ENCODE results near the gene EMP2. TPM values are rescaled to one million over a fixed set of nuclear protein-coding genes. Genes with fewer than 3 reads are reported as not detected.

The EMP2 gene
- total RNA-seq, 5 donors from 2014 or later (not counting 1 experiment from before 2014, with no cell fraction given) = 0.30 to 0.98 (median 0.61) TPM; not detected in 2

DNA sequence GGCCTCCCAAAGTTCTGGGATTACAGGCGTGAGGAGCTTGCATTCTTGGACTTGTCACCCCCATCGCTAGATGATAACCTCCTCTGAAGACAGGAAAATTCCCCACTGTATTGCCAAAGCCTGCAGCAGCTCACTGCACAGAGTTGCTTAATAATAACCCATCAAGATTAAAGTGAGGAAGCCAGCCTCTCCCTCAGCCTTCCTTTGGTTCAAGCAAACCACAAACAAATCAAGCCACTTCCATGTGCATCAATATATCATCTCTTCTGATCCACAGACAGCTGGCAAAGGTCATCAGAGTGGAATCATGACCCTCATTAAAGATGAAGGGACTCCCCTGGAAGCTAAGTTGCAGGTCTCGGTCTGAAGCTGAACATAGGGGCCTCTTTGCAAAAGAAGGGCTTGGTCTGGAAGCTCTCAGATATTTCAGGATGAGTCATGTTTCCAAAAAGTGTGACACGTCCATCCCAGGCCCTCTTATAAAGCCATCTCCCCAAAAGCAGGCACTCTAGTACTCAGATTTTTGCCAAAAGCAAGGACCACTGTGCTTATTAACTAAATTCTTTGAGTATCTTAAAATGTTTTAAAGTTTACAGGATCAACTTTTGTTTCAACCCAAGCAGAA is 4.8 kb downstream of the EMP2 start:
- Histone ChIP-seq H3K27me3 (replicated peaks in 1 of 2; ENCODE audit: control insufficient read depth in 2 of 2, extremely low read depth in 1 of 2, insufficient read depth in 2 of 2, low read length in 1 of 2) (peaks cover 7 to 38% of the 10 kb centered on the region in 2 experiments), H3K27ac (ENCODE audit: low read length) (no peak overlapping the region), H3K36me3 (ENCODE audit: control insufficient read depth in 2 of 2, extremely low read depth in 1 of 2, insufficient read depth in 1 of 2, low read length in 1 of 2) (no peaks in the 10 kb centered on the region), H3K9me3 (no peaks in the 10 kb centered on the region), H3K4me1 (ENCODE audit: control insufficient read depth in 1 of 2, extremely low read depth in 1 of 2, insufficient read depth in 2 of 2, low read length in 2 of 2) (no peaks in the 10 kb centered on the region), H3K4me3 (ENCODE audit: control insufficient read depth in 1 of 2, extremely low read depth in 1 of 2, low read length in 1 of 2) (no peak overlapping the region)
- CTCF ChIA-PET = no interaction called here
- Mint-ChIP-seq H3K27me3 (peaks cover 23 to 29% of the 10 kb centered on the region in 2 donors), H3K4me1 (no peaks in the 10 kb centered on the region), H3K9me3 (no peaks in the 10 kb centered on the region), H3K27ac (no peak overlapping the region), H3K36me3 (no peaks in the 10 kb centered on the region), H3K4me3 (no peak overlapping the region)
- DNase-seq = no peak
- ATAC-seq (replicated peaks in 1 of 4) = no peak
- POLR2A ChIA-PET = interaction anchor here in 1 of 2 donors (0.6 kb wide), 1 partner anchor 23 kb away, joined by 10 read pairs; no protein-coding TSS in a partner anchor
- WGBS (ENCODE audit: insufficient coverage) = 45% methylated on average over 3 of the region's 4 CpGs

DNA sequence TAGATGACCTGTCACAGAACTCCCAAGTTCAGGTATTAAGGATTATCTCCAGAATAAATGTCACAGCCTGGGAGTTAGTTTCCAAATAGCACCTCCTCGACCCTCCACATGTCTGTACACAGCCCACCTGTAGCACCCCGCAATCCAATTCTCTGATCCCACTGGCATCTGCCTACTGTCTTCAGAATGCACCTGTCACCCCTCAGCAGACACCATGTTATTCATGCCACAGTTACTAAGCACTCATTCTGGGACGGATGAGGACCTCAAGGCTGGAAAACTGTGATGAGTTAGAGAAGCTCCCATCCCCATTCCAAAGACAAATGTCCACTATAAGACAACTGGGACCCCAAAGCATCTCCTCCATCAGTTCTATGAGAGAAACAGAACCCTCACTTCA is 7.8 kb downstream of the EMP2 start:
- ChIA-PET CTCF (no interaction called here), POLR2A (no interaction called here)
- no peak overlapping the region for H3K27ac Mint-ChIP-seq
- H3K4me1 Mint-ChIP-seq = no peaks in the 10 kb centered on the region
- no peak overlapping the region for H3K27ac ChIP-seq (ENCODE audit: low read length)
- DNase-seq (no peak), ATAC-seq (replicated peaks in 1 of 4) (no peak)
- H3K9me3 Mint-ChIP-seq = no peaks in the 10 kb centered on the region
- no peaks in the 10 kb centered on the region for H3K4me1 ChIP-seq (ENCODE audit: control insufficient read depth in 1 of 2, extremely low read depth in 1 of 2, insufficient read depth in 2 of 2, low read length in 2 of 2)
- H3K4me3 Mint-ChIP-seq = no peak overlapping the region
- 100% methylated on average over 1 of the region's 3 CpGs for WGBS (ENCODE audit: insufficient coverage)
- no peaks in the 10 kb centered on the region for H3K9me3 ChIP-seq
- no peaks in the 10 kb centered on the region for H3K36me3 ChIP-seq (ENCODE audit: control insufficient read depth in 2 of 2, extremely low read depth in 1 of 2, insufficient read depth in 1 of 2, low read length in 1 of 2)
- no peaks in the 10 kb centered on the region for H3K36me3 Mint-ChIP-seq
- no peak overlapping the region for H3K4me3 ChIP-seq (ENCODE audit: control insufficient read depth in 1 of 2, extremely low read depth in 1 of 2, low read length in 1 of 2)
- peaks cover 0 to 15% of the 10 kb centered on the region in 2 experiments for H3K27me3 ChIP-seq (replicated peaks in 1 of 2; ENCODE audit: control insufficient read depth in 2 of 2, extremely low read depth in 1 of 2, insufficient read depth in 2 of 2, low read length in 1 of 2)
- peaks cover 4 to 17% of the 10 kb centered on the region in 2 donors for H3K27me3 Mint-ChIP-seq

DNA sequence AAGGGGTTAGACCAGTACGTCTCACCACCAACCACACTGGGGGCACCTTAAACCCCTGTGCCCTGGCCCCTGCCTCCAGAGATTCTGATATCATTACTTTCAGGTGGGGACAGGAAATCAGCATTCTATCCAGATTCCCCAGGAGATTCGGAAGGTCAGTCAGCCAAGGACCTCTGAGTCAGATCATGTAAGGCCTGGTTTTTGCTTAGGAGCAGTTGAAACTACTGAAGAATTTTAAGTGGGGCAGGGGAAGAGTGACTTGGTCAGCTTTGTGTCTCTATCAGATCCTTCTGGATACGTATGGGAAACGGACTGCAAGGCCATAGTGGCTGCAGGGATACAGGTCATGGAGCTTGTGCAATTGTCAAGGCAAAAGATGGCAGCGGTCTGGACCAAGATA is 9.0 kb downstream of the EMP2 start:
- Histone ChIP-seq H3K9me3 (no peaks in the 10 kb centered on the region), H3K4me3 (ENCODE audit: control insufficient read depth in 1 of 2, extremely low read depth in 1 of 2, low read length in 1 of 2) (no peak overlapping the region), H3K27me3 (replicated peaks in 1 of 2; ENCODE audit: control insufficient read depth in 2 of 2, extremely low read depth in 1 of 2, insufficient read depth in 2 of 2, low read length in 1 of 2) (peaks cover 0 to 10% of the 10 kb centered on the region in 2 experiments), H3K4me1 (ENCODE audit: control insufficient read depth in 1 of 2, extremely low read depth in 1 of 2, insufficient read depth in 2 of 2, low read length in 2 of 2) (no peaks in the 10 kb centered on the region), H3K36me3 (ENCODE audit: control insufficient read depth in 2 of 2, extremely low read depth in 1 of 2, insufficient read depth in 1 of 2, low read length in 1 of 2) (no peaks in the 10 kb centered on the region), H3K27ac (ENCODE audit: low read length) (no peak overlapping the region)
- no peak overlapping the region for H3K4me3 Mint-ChIP-seq
- H3K36me3 Mint-ChIP-seq = no peaks in the 10 kb centered on the region
- POLR2A ChIA-PET = no interaction called here
- no peaks in the 10 kb centered on the region for H3K4me1 Mint-ChIP-seq
- DNase-seq (no peak), ATAC-seq (replicated peaks in 1 of 4) (no peak)
- H3K27ac Mint-ChIP-seq = no peak overlapping the region
- CTCF ChIA-PET = no interaction called here
- H3K9me3 Mint-ChIP-seq = no peaks in the 10 kb centered on the region
- peaks cover 5 to 15% of the 10 kb centered on the region in 2 donors for H3K27me3 Mint-ChIP-seq
- 44% methylated on average over 4 of the region's 5 CpGs for WGBS (ENCODE audit: insufficient coverage)

DNA sequence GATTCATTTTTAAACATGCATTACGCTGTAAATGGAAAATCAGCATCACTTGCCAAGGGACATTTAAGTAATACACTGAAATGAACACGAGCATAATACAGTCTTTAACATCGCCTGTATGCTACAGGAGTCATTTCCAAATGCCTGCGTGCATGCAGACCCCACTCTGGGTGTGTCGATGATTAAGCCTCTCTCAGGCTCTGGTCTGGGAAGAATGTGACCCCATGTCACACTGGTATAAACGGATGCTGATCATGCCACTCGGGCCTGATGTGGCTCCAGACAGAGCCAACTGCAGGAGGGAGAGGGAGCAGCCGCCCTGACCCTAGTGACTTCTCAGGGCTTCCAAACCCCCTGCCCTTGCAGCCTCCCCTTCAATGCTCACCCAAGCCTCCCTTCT is 10.8 kb downstream of the EMP2 start:
- ChIA-PET CTCF (no interaction called here), POLR2A (no interaction called here)
- Histone ChIP-seq H3K4me1 (ENCODE audit: control insufficient read depth in 1 of 2, extremely low read depth in 1 of 2, insufficient read depth in 2 of 2, low read length in 2 of 2) (no peaks in the 10 kb centered on the region), H3K9me3 (no peaks in the 10 kb centered on the region), H3K36me3 (ENCODE audit: control insufficient read depth in 2 of 2, extremely low read depth in 1 of 2, insufficient read depth in 1 of 2, low read length in 1 of 2) (no peaks in the 10 kb centered on the region), H3K27me3 (replicated peaks in 1 of 2; ENCODE audit: control insufficient read depth in 2 of 2, extremely low read depth in 1 of 2, insufficient read depth in 2 of 2, low read length in 1 of 2) (peaks cover 0 to 11% of the 10 kb centered on the region in 2 experiments), H3K4me3 (ENCODE audit: control insufficient read depth in 1 of 2, extremely low read depth in 1 of 2, low read length in 1 of 2) (no peak overlapping the region), H3K27ac (ENCODE audit: low read length) (no peak overlapping the region)
- Mint-ChIP-seq H3K36me3 (no peaks in the 10 kb centered on the region), H3K4me1 (no peaks in the 10 kb centered on the region), H3K27ac (no peak overlapping the region), H3K4me3 (no peak overlapping the region), H3K9me3 (no peaks in the 10 kb centered on the region), H3K27me3 (peaks cover 5 to 14% of the 10 kb centered on the region in 2 donors)
- DNase-seq = no peak
- ATAC-seq (replicated peaks in 1 of 4) = no peak
- 79% methylated on average over 5 of the region's 8 CpGs for WGBS (ENCODE audit: insufficient coverage)

DNA sequence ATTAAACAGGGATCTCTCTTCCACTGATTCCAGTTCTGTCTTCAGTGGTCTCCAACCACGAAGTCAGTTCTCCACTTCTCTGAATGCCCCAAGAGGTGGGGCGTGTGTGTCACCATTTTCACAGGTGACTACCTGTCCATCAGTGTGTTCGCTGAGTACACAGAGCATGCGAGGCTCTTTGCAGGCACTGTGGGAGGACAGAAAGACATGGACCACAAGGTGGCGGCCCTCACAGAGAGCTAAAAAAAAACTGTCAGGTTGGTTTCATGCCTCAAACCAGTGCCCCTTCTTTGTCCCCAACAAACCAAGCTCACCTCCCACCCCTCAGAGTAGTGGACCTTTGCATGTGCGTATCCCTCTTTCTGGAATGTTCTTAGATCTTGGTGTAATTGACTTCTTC is 13.8 kb downstream of the EMP2 start:
- H3K4me1 Mint-ChIP-seq = no peaks in the 10 kb centered on the region
- ChIA-PET POLR2A (no interaction called here), CTCF (no interaction called here)
- Histone ChIP-seq H3K27me3 (replicated peaks in 1 of 2; ENCODE audit: control insufficient read depth in 2 of 2, extremely low read depth in 1 of 2, insufficient read depth in 2 of 2, low read length in 1 of 2) (peaks cover 0 to 11% of the 10 kb centered on the region in 2 experiments), H3K36me3 (ENCODE audit: control insufficient read depth in 2 of 2, extremely low read depth in 1 of 2, insufficient read depth in 1 of 2, low read length in 1 of 2) (no peaks in the 10 kb centered on the region), H3K9me3 (no peaks in the 10 kb centered on the region), H3K27ac (ENCODE audit: low read length) (no peak overlapping the region), H3K4me1 (ENCODE audit: control insufficient read depth in 1 of 2, extremely low read depth in 1 of 2, insufficient read depth in 2 of 2, low read length in 2 of 2) (no peaks in the 10 kb centered on the region), H3K4me3 (ENCODE audit: control insufficient read depth in 1 of 2, extremely low read depth in 1 of 2, low read length in 1 of 2) (no peak overlapping the region)
- no peak overlapping the region for H3K27ac Mint-ChIP-seq
- WGBS (ENCODE audit: insufficient coverage) = 70% methylated on average over 3 of the region's 6 CpGs
- no peak overlapping the region for H3K4me3 Mint-ChIP-seq
- peaks cover 14 to 23% of the 10 kb centered on the region in 2 donors for H3K27me3 Mint-ChIP-seq
- H3K9me3 Mint-ChIP-seq = peaks cover 3 to 15% (median 3%) of the 10 kb centered on the region in 3 donors
- ATAC-seq (replicated peaks in 1 of 4) (no peak), DNase-seq (no peak)
- no peaks in the 10 kb centered on the region for H3K36me3 Mint-ChIP-seq

DNA sequence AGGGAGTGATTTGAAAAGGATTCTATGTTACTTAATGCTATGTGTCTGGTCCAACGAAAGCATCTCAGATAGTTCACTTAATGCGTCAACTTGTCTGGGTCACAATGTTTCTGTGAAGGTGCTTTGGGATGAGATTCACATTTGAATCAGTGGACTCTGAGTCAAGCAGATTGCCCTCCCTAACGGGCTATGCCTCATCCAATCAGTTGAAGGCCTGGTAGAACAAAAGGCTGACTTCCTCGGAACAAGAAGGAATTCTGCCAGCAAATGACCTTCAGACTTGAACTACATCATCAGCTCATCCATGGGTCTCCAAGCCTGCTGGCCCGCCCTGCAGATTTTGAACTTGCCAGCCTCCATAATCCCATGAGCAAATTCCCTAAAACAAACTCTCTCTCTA is 15.2 kb downstream of the EMP2 start:
- no peaks in the 10 kb centered on the region for H3K36me3 Mint-ChIP-seq
- DNase-seq = no peak
- no peak overlapping the region for H3K27ac Mint-ChIP-seq
- peaks cover 3 to 15% (median 8%) of the 10 kb centered on the region in 3 donors for H3K9me3 Mint-ChIP-seq
- H3K27me3 Mint-ChIP-seq = peaks cover 28 to 32% of the 10 kb centered on the region in 2 donors
- no peak for ATAC-seq (replicated peaks in 1 of 4)
- Histone ChIP-seq H3K36me3 (ENCODE audit: control insufficient read depth in 2 of 2, extremely low read depth in 1 of 2, insufficient read depth in 1 of 2, low read length in 1 of 2) (no peaks in the 10 kb centered on the region), H3K4me3 (ENCODE audit: control insufficient read depth in 1 of 2, extremely low read depth in 1 of 2, low read length in 1 of 2) (no peak overlapping the region), H3K27me3 (replicated peaks in 1 of 2; ENCODE audit: control insufficient read depth in 2 of 2, extremely low read depth in 1 of 2, insufficient read depth in 2 of 2, low read length in 1 of 2) (peaks cover 0 to 11% of the 10 kb centered on the region in 2 experiments), H3K27ac (ENCODE audit: low read length) (no peak overlapping the region), H3K4me1 (ENCODE audit: control insufficient read depth in 1 of 2, extremely low read depth in 1 of 2, insufficient read depth in 2 of 2, low read length in 2 of 2) (no peaks in the 10 kb centered on the region), H3K9me3 (no peaks in the 10 kb centered on the region)
- ChIA-PET POLR2A (no interaction called here), CTCF (no interaction called here)
- H3K4me3 Mint-ChIP-seq = no peak overlapping the region
- no peaks in the 10 kb centered on the region for H3K4me1 Mint-ChIP-seq
- 94% methylated on average over 4 of the region's 5 CpGs for WGBS (ENCODE audit: insufficient coverage)

DNA sequence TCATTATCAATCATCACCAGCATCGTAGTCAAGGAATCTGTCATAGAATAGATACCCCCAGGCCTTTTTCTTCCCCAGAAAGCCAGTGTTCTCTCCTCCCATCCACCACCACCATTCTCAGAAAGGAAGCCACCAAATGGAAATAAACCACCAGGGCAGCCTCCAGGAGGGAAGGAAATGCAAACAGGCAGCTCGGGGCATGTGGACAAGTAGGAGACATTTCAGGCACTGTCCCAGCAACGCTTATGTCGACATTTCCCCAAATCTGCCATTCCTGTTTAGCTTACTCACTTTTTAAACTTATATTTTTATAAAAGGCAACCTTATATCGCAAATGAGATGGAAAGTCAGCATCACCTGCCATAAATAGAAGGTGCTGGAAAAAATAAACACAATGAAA is 15.8 kb downstream of the EMP2 start:
- no CpG with 5 or more reads among the region's 5 CpGs for WGBS (ENCODE audit: insufficient coverage)
- DNase-seq (no peak), ATAC-seq (replicated peaks in 1 of 4) (no peak)
- Mint-ChIP-seq H3K27me3 (peaks cover 28 to 35% of the 10 kb centered on the region in 2 donors), H3K4me3 (no peak overlapping the region), H3K36me3 (no peaks in the 10 kb centered on the region), H3K9me3 (peaks cover 3 to 15% (median 8%) of the 10 kb centered on the region in 3 donors), H3K27ac (no peak overlapping the region), H3K4me1 (no peaks in the 10 kb centered on the region)
- Histone ChIP-seq H3K4me3 (ENCODE audit: control insufficient read depth in 1 of 2, extremely low read depth in 1 of 2, low read length in 1 of 2) (no peak overlapping the region), H3K9me3 (no peaks in the 10 kb centered on the region), H3K27ac (ENCODE audit: low read length) (no peak overlapping the region), H3K27me3 (replicated peaks in 1 of 2; ENCODE audit: control insufficient read depth in 2 of 2, extremely low read depth in 1 of 2, insufficient read depth in 2 of 2, low read length in 1 of 2) (peaks cover 0 to 14% of the 10 kb centered on the region in 2 experiments), H3K4me1 (ENCODE audit: control insufficient read depth in 1 of 2, extremely low read depth in 1 of 2, insufficient read depth in 2 of 2, low read length in 2 of 2) (no peaks in the 10 kb centered on the region), H3K36me3 (ENCODE audit: control insufficient read depth in 2 of 2, extremely low read depth in 1 of 2, insufficient read depth in 1 of 2, low read length in 1 of 2) (no peaks in the 10 kb centered on the region)
- CTCF ChIA-PET = no interaction called here
- POLR2A ChIA-PET = no interaction called here
